ENCODE results near the gene SMARCE1.

- TF ChIP-seq CTCF (conservative IDR thresholded peaks at IDR 0.05 in 1 of 2, IDR thresholded peaks at IDR 0.05 in 1 of 2; ENCODE audit: extremely low read depth in 1 of 2, insufficient read depth in 1 of 2, low read depth in 1 of 2, low read length in 2 of 2) (no peak), EZH2 (IDR thresholded peaks at IDR 0.05; ENCODE audit: borderline replicate concordance, low read length) (no peak)
Measured at GRCh38 chr17:40618754-40619625, 28.6 kb downstream of the SMARCE1 start.

Measured in mammary epithelial cell (primary cell).